ENCODE results near the gene ELOVL3.
A peak's percentile ranks its signal among the peaks of the same experiment; 100 is the strongest.

ELOVL3 gene

GRCh38 chr10:102229810-102230263 is 3.7 kb downstream of the ELOVL3 start:
- Histone ChIP-seq H4K20me1 (ENCODE audit: insufficient read depth, low read length) (no peaks in the 10 kb centered on the region), H3K9me3 (ENCODE audit: insufficient read depth, low read length, severe bottlenecking) (no peaks in the 10 kb centered on the region), H3K4me1 (ENCODE audit: insufficient read depth, low read length) (peaks cover 6% of the 10 kb centered on the region), H3K36me3 (ENCODE audit: insufficient read depth, low read length) (no peaks in the 10 kb centered on the region), H2AFZ (ENCODE audit: low read depth, low read length) (peak overlapping the region; percentile 62), H3K4me3 (ENCODE audit: low read depth in 1 of 2, low read length in 2 of 2) (peak overlapping the region in 1 of 2 experiments; percentile 35; a peak in 2 of 4 replicates), H3K9ac (ENCODE audit: low read depth, low read length) (no peak overlapping the region), H3K79me2 (ENCODE audit: insufficient read depth, low read length) (no peaks in the 10 kb centered on the region), H3K4me2 (ENCODE audit: insufficient read depth, low read length) (peak overlapping the region; percentile 60), H3K27ac (ENCODE audit: low read length) (no peak overlapping the region), H3K27me3 (ENCODE audit: insufficient read depth, low read length, poor library complexity) (peaks cover 23% of the 10 kb centered on the region)
- peak; percentile 78 for ATAC-seq (ENCODE audit: insufficient read depth, low read depth)
- DNase-seq = peak; percentile 80
- TF ChIP-seq EZH2 (IDR thresholded peaks at IDR 0.05; ENCODE audit: borderline replicate concordance, low read depth, low read length, severe bottlenecking) (no peak), CTCF (IDR thresholded peaks at IDR 0.05; ENCODE audit: borderline replicate concordance, extremely low read depth, low read length, poor library complexity, severe bottlenecking) (peak; percentile 97)

DNA sequence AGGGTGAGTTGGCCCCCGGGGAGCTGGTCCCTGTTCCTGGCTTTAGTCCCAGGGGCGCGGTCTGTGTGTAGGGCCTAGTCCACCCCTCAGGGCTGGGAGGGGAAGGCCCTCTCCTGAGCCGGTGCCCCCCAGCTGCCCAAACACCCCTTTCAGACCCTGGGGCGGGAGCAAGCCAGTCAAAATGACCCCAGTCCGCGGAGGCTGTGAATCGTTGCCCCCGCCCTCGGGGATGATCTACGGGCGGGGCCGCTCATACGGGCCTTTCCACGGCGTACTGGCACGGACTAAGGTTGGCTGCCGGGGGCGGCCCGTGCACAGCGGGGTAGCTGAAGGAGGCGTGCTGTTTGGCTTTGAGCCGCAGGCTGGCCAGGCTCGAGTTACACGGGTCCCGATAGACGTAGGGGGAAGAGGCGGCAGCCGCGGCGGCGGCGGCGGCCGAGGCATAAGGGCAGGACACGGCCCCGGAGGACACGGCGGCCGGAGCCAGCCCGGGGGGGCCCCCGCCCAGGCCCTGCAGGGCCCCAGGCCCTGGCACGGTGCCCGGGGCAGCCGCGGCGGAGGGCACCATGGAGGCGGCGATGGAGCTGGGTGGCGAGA is 4.3 kb downstream of the ELOVL3 start:
- ATAC-seq (ENCODE audit: insufficient read depth, low read depth) (no peak), DNase-seq (no peak)
- no peaks in the 10 kb centered on the region for H3K79me2 ChIP-seq (ENCODE audit: insufficient read depth, low read length)
- no peak overlapping the region for H3K9ac ChIP-seq (ENCODE audit: low read depth, low read length)
- H3K4me3 ChIP-seq (ENCODE audit: low read depth in 1 of 2, low read length in 2 of 2) = peak overlapping the region in 1 of 2 experiments; percentile 35; a peak in 2 of 4 replicates
- H3K27ac ChIP-seq (ENCODE audit: low read length) = no peak overlapping the region
- peak overlapping the region; percentile 60 for H3K4me2 ChIP-seq (ENCODE audit: insufficient read depth, low read length)
- no peak for TF ChIP-seq EZH2 (IDR thresholded peaks at IDR 0.05; ENCODE audit: borderline replicate concordance, low read depth, low read length, severe bottlenecking)
- TF ChIP-seq CTCF (IDR thresholded peaks at IDR 0.05; ENCODE audit: borderline replicate concordance, extremely low read depth, low read length, poor library complexity, severe bottlenecking) = no peak
- no peaks in the 10 kb centered on the region for H3K36me3 ChIP-seq (ENCODE audit: insufficient read depth, low read length)
- no peaks in the 10 kb centered on the region for H4K20me1 ChIP-seq (ENCODE audit: insufficient read depth, low read length)
- H3K27me3 ChIP-seq (ENCODE audit: insufficient read depth, low read length, poor library complexity) = peaks cover 23% of the 10 kb centered on the region
- H2AFZ ChIP-seq (ENCODE audit: low read depth, low read length) = peak overlapping the region; percentile 62
- H3K9me3 ChIP-seq (ENCODE audit: insufficient read depth, low read length, severe bottlenecking) = no peaks in the 10 kb centered on the region
- H3K4me1 ChIP-seq (ENCODE audit: insufficient read depth, low read length) = peaks cover 6% of the 10 kb centered on the region

DNA sequence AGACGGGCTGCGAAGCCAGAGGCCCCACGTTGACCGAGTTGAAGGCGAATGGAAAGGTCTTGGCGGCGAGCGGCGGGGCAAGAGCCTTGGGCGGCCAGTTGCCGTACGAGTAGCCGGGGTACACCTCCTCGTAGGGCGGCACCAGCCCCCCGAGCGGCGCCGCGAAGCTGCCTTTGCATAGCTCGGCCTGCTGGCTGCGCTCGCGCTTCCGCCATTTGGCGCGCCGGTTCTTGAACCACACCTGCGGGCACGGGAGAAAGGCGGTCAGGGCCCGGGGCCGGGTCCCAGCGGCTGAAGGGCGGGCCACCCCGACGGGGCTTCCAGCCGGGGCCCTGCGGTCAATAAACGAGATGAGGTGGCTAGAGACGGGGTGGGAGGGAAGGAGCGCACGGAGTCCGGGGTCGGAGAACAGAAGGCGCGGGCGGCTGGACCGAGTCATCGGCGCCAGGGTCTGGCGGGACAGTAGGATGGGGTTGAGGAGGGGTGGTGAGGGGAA is 4.8 kb downstream of the ELOVL3 start:
- 0 out of 2 replicates have a peak, but pooled peaks cover 3% of the 10 kb centered on the region for H4K20me1 ChIP-seq (ENCODE audit: insufficient read depth, low read length)
- no peak for DNase-seq
- H3K4me3 ChIP-seq (ENCODE audit: low read depth in 1 of 2, low read length in 2 of 2) = no peak overlapping the region
- no peak overlapping the region for H3K9ac ChIP-seq (ENCODE audit: low read depth, low read length)
- H3K36me3 ChIP-seq (ENCODE audit: insufficient read depth, low read length) = no peaks in the 10 kb centered on the region
- H3K27me3 ChIP-seq (ENCODE audit: insufficient read depth, low read length, poor library complexity) = peaks cover 20% of the 10 kb centered on the region
- no peak for TF ChIP-seq EZH2 (IDR thresholded peaks at IDR 0.05; ENCODE audit: borderline replicate concordance, low read depth, low read length, severe bottlenecking)
- no peak for TF ChIP-seq CTCF (IDR thresholded peaks at IDR 0.05; ENCODE audit: borderline replicate concordance, extremely low read depth, low read length, poor library complexity, severe bottlenecking)
- no peaks in the 10 kb centered on the region for H3K79me2 ChIP-seq (ENCODE audit: insufficient read depth, low read length)
- H3K4me2 ChIP-seq (ENCODE audit: insufficient read depth, low read length) = no peak overlapping the region
- no peaks in the 10 kb centered on the region for H3K9me3 ChIP-seq (ENCODE audit: insufficient read depth, low read length, severe bottlenecking)
- H2AFZ ChIP-seq (ENCODE audit: low read depth, low read length) = no peak overlapping the region
- no peak overlapping the region for H3K27ac ChIP-seq (ENCODE audit: low read length)
- peaks cover 6% of the 10 kb centered on the region for H3K4me1 ChIP-seq (ENCODE audit: insufficient read depth, low read length)
- ATAC-seq (ENCODE audit: insufficient read depth, low read depth) = no peak
